ENCODE measurements around the gene PTPRZ1. TPM values are rescaled to one million over a fixed set of nuclear protein-coding genes. Genes with fewer than 3 reads are reported as not detected.

Gene PTPRZ1
- total RNA-seq, 1 donor from 2014 or later, result 138 TPM

GRCh38 chr7:122094549-122094948, 221.6 kb downstream of the PTPRZ1 start:
- no peak for FAIRE-seq
- DNase-seq (ENCODE audit: low spot score in 2 of 2), result no peak

DNA sequence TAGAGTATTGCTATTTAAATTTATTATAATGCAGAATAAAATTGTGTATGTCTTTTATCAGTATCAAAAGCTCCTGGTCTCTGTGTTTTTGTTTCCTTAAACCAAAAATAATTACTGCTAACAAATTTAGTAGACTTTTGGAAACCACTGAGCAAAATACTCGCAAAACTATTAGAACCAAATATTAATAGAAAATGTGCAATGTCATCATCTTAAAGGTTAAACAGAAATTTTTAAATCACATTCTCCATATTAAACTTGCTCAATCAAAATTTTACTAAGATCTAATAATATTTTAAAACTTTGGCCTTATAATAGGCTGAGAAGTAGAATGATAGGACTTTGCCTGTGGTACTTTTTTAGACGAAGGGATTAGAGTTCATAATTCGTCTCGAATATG, 222.7 kb downstream of the PTPRZ1 start:
- DNase-seq (ENCODE audit: low spot score in 2 of 2) (no peak), FAIRE-seq (no peak)

GRCh38 chr7:122100021-122100420, 227.1 kb downstream of the PTPRZ1 start:
- FAIRE-seq (no peak), DNase-seq (ENCODE audit: low spot score in 2 of 2) (no peak)

DNA sequence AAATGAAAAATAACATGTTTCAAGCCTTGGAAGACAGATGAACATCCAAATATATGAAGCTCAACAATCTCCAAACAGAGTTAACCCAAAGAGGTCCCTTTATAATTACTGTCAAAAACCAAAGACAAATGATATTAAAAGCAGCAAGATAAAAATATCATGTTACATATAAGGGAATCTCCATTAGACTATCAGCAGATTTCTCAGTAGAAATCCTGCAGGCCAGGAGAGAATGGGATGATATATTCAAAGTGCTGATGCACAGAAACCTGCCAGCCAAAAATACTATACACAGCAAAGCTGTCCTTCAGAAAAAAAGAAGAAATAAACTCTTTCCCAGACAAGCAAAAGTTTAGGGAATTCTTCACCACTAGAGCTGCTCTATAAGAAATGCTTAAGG, 230.1 kb downstream of the PTPRZ1 start:
- DNase-seq (ENCODE audit: low spot score in 2 of 2) (no peak), FAIRE-seq (no peak)

Small RNA genes lying within 50 kb of the gene (small RNA-seq; reads per million reads assigned to genes)
- gene RNU7-154P, result not detected

Data from frontal cortex (tissue), 4 donors.